GM12878 (cell line): ENCODE measurements around the gene CTNNA2. TPM values are rescaled to one million over a fixed set of nuclear protein-coding genes. Genes with fewer than 3 reads are reported as not detected.

Experiments
- BRCA1 ChIP-seq: IDR thresholded peaks from 2 replicates; pipeline ENCODE4 v1.6.1; 2011; ENCODE audit warnings: low read depth, low read length, improper control_type of control experiment
- CBFB ChIP-seq: IDR thresholded peaks from 2 replicates; pipeline ENCODE4 v1.6.1; 2016; ENCODE audit warnings: antibody characterized with exemption, low read depth
- CEBPB ChIP-seq, 2 experiments: fragments of 150-350 bp in 1 of 2; IDR thresholded peaks; 2 replicates each; pipeline ENCODE4 v1.6.1; 2012 to 2014; ENCODE audit warnings: low read depth in 2 of 2, low read length in 2 of 2, borderline replicate concordance in 1 of 2, inconsistent platforms in 1 of 2
- EED ChIP-seq: sonication (generic); IDR thresholded peaks from 2 replicates; pipeline ENCODE4 v1.6.1; 2016; ENCODE audit warnings: antibody characterized with exemption, low read depth
- EP300 ChIP-seq, 2 experiments: fragments of 150-350 bp in 1 of 2; IDR thresholded peaks; 2 replicates each; pipeline ENCODE4 v1.6.1; 2011 to 2012; ENCODE audit warnings: low read depth in 2 of 2, low read length in 2 of 2, borderline replicate concordance in 1 of 2, improper control_type of control experiment in 1 of 2, inconsistent platforms in 1 of 2; ENCODE audit not compliant: control insufficient read depth in 1 of 2
- ESRRA ChIP-seq: IDR thresholded peaks from 2 replicates; pipeline ENCODE4 v1.6.1; 2012; ENCODE audit warnings: mild to moderate bottlenecking, low read length, improper control_type of control experiment
- POLR2AphosphoS2 ChIP-seq: IDR thresholded peaks from 2 replicates; pipeline ENCODE4 v1.6.1; 2011; ENCODE audit warnings: low read depth, mild to moderate bottlenecking, low read length, improper control_type of control experiment, moderate library complexity
- RB1 ChIP-seq: fragments of 450-650 bp; formaldehyde crosslinking; IDR thresholded peaks from 2 replicates; pipeline ENCODE4 v1.6.1; 2017; ENCODE audit warnings: mild to moderate bottlenecking, borderline replicate concordance
- RCOR1 ChIP-seq: conservative IDR thresholded peaks from 2 replicates; pipeline ENCODE4 v1.6.1; 2012; ENCODE audit warnings: low read depth, low read length, improper control_type of control experiment
- SMARCA5 ChIP-seq: fragments of 450-650 bp; IDR thresholded peaks from 2 replicates; pipeline ENCODE4 v1.6.1; 2017; ENCODE audit warnings: mild to moderate bottlenecking
- SP1 ChIP-seq: IDR thresholded peaks from one replicate; pipeline ENCODE4 v1.6.1; 2011; ENCODE audit warnings: low read depth, low read length
- TAF1 ChIP-seq: IDR thresholded peaks from 2 replicates; pipeline ENCODE4 v1.6.1; 2011; ENCODE audit warnings: mild to moderate bottlenecking, low read depth, low read length, borderline replicate concordance
- TCF3 ChIP-seq: IDR thresholded peaks from 2 replicates; pipeline ENCODE4 v1.6.1; 2012; ENCODE audit warnings: low read depth, mild to moderate bottlenecking, low read length, borderline replicate concordance; ENCODE audit not compliant: insufficient read depth
- ZNF217 ChIP-seq: fragments of 450-650 bp; IDR thresholded peaks from 2 replicates; pipeline ENCODE4 v1.6.1; 2017; ENCODE audit warnings: antibody characterized with exemption, mild to moderate bottlenecking
- polyA plus RNA-seq, 11 experiments: library from polyadenylated mRNA; depleted of rRNA in 4 of 11; unstranded in 6 of 11; stranded (reverse) in 5 of 11; fragments of >200 nt; fragmentation: Nextera tagmentation in 4 of 11; fragmentation: Illumina TruSeq in 1 of 11; extraction: Ambion mirVana in 4 of 11; extraction: Trizol in 1 of 11; gene quantifications; 1 replicate in 1 of 11; 2 replicates in 10 of 11; pipeline versions ENCODE4 v1.2.1 to v1.2.3, GENCODE V29; 2011 to 2016; ENCODE audit warnings: inconsistent platforms in 2 of 11, missing spikeins in 2 of 11, low read depth in 1 of 11
- total RNA-seq, 4 experiments: library from RNA; depleted of rRNA in 3 of 4; stranded (reverse); fragments of >200 nt in 3 of 4; fragmentation: Illumina TruSeq in 1 of 4; extraction: Trizol in 1 of 4; gene quantifications; 2 replicates each; pipeline versions ENCODE4 v1.2.1 to v1.2.3, GENCODE V29; 2013 to 2021
- TF ChIP-seq, protein P1 (sequence below): fragments of 450-650 bp; formaldehyde crosslinking; IDR thresholded peaks from 2 replicates; pipeline ENCODE4 v1.4.0; 2022; ENCODE audit warnings: mild to moderate bottlenecking, moderate library complexity
- TF ChIP-seq, protein P2 (sequence below): fragments of 450-650 bp; IDR thresholded peaks from 2 replicates; pipeline ENCODE4 v1.6.1; 2016; ENCODE audit warnings: mild to moderate bottlenecking
- TF ChIP-seq, protein P3 (sequence below): fragments of 450-650 bp; IDR thresholded peaks from 2 replicates; pipeline ENCODE4 v1.6.1; 2017; ENCODE audit warnings: low read depth, mild to moderate bottlenecking, moderate library complexity
- TF ChIP-seq, protein P4 (sequence below): fragments of 450-650 bp; IDR thresholded peaks from 2 replicates; pipeline ENCODE4 v1.6.1; 2018; ENCODE audit warnings: borderline replicate concordance, mild to moderate bottlenecking; ENCODE audit not compliant: partially characterized antibody
- TF ChIP-seq, protein P5 (sequence below): fragments of 450-650 bp; IDR thresholded peaks from 2 replicates; pipeline ENCODE4 v1.6.1; 2017; ENCODE audit warnings: antibody characterized with exemption, mild to moderate bottlenecking, moderate library complexity

CTNNA2 gene
- total and polyA plus RNA-seq, 10 of the 15 experiments (the other 5 are each of a cell fraction or from before 2014, with no cell fraction given), result 2.4 to 36.2 (median 6.6) TPM

DNA sequence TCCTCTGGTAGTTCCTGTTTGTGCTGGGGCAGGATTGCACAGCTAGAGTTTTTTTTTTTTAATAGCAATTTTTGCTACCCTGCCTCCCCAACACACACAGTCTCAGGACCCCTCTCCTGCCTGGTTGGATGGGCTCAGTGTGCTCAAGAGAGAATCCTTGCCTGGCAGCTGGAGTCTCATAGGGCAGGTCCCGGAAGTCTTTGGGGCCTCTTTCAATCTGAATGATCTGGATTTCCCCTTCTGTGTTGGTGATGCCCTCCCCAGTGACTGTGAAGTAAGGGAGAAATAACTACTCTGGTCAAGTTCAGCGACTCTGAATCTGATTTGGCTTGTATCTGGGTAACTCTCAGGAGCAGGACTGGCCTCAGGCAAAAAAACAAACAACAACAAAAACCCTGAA is 1012.3 kb downstream of the CTNNA2 start (continued):
- TF ChIP-seq, protein P1, sequence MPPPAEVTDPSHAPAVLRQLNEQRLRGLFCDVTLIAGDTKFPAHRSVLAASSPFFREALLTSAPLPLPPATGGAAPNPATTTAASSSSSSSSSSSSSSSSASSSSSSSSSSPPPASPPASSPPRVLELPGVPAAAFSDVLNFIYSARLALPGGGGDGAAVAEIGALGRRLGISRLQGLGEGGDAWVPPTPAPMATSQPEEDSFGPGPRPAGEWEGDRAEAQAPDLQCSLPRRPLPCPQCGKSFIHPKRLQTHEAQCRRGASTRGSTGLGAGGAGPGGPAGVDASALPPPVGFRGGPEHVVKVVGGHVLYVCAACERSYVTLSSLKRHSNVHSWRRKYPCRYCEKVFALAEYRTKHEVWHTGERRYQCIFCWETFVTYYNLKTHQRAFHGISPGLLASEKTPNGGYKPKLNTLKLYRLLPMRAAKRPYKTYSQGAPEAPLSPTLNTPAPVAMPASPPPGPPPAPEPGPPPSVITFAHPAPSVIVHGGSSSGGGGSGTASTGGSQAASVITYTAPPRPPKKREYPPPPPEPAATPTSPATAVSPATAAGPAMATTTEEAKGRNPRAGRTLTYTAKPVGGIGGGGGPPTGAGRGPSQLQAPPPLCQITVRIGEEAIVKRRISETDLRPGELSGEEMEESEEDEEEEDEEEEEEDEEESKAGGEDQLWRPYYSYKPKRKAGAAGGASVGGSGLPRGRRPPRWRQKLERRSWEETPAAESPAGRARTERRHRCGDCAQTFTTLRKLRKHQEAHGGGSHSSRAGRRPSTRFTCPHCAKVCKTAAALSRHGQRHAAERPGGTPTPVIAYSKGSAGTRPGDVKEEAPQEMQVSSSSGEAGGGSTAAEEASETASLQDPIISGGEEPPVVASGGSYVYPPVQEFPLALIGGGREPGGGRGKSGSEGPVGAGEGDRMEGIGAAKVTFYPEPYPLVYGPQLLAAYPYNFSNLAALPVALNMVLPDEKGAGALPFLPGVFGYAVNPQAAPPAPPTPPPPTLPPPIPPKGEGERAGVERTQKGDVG (CRISPR knock-in tag), result no peak
- TF ChIP-seq BRCA1, result no peak
- TF ChIP-seq SP1, result peak; percentile 46
- TF ChIP-seq ZNF217, result no peak
- no peak for TF ChIP-seq CBFB
- TF ChIP-seq, protein P2, sequence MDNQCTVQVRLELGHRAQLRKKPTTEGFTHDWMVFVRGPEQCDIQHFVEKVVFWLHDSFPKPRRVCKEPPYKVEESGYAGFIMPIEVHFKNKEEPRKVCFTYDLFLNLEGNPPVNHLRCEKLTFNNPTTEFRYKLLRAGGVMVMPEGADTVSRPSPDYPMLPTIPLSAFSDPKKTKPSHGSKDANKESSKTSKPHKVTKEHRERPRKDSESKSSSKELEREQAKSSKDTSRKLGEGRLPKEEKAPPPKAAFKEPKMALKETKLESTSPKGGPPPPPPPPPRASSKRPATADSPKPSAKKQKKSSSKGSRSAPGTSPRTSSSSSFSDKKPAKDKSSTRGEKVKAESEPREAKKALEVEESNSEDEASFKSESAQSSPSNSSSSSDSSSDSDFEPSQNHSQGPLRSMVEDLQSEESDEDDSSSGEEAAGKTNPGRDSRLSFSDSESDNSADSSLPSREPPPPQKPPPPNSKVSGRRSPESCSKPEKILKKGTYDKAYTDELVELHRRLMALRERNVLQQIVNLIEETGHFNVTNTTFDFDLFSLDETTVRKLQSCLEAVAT, result no peak
- TF ChIP-seq EP300 (IDR thresholded peaks at IDR 0.05; ENCODE audit: borderline replicate concordance in 1 of 2, control insufficient read depth in 1 of 2, low read depth in 2 of 2, low read length in 2 of 2), result peak; percentile 57 to 76; a peak in 3 of 4 replicates
- no peak for TF ChIP-seq TAF1
- no peak for TF ChIP-seq ESRRA
- peak; percentile 43 for TF ChIP-seq EED
- peak; percentile 42; the same call in 1 of the 2 replicates for TF ChIP-seq TCF3
- TF ChIP-seq, protein P3, sequence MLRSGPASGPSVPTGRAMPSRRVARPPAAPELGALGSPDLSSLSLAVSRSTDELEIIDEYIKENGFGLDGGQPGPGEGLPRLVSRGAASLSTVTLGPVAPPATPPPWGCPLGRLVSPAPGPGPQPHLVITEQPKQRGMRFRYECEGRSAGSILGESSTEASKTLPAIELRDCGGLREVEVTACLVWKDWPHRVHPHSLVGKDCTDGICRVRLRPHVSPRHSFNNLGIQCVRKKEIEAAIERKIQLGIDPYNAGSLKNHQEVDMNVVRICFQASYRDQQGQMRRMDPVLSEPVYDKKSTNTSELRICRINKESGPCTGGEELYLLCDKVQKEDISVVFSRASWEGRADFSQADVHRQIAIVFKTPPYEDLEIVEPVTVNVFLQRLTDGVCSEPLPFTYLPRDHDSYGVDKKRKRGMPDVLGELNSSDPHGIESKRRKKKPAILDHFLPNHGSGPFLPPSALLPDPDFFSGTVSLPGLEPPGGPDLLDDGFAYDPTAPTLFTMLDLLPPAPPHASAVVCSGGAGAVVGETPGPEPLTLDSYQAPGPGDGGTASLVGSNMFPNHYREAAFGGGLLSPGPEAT, result peak; percentile 87
- TF ChIP-seq, protein P4, sequence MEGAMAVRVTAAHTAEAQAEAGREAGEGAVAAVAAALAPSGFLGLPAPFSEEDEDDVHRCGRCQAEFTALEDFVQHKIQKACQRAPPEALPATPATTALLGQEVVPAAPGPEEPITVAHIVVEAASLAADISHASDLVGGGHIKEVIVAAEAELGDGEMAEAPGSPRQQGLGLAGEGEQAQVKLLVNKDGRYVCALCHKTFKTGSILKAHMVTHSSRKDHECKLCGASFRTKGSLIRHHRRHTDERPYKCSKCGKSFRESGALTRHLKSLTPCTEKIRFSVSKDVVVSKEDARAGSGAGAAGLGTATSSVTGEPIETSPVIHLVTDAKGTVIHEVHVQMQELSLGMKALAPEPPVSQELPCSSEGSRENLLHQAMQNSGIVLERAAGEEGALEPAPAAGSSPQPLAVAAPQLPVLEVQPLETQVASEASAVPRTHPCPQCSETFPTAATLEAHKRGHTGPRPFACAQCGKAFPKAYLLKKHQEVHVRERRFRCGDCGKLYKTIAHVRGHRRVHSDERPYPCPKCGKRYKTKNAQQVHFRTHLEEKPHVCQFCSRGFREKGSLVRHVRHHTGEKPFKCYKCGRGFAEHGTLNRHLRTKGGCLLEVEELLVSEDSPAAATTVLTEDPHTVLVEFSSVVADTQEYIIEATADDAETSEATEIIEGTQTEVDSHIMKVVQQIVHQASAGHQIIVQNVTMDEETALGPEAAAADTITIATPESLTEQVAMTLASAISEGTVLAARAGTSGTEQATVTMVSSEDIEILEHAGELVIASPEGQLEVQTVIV, result no peak
- TF ChIP-seq SMARCA5, result no peak
- TF ChIP-seq RCOR1, result no peak
- TF ChIP-seq POLR2AphosphoS2, result no peak
- no peak for TF ChIP-seq CEBPB (IDR thresholded peaks at IDR 0.05; ENCODE audit: borderline replicate concordance in 1 of 2, low read depth in 2 of 2, low read length in 2 of 2)
- no peak for TF ChIP-seq RB1
- TF ChIP-seq, protein P5, sequence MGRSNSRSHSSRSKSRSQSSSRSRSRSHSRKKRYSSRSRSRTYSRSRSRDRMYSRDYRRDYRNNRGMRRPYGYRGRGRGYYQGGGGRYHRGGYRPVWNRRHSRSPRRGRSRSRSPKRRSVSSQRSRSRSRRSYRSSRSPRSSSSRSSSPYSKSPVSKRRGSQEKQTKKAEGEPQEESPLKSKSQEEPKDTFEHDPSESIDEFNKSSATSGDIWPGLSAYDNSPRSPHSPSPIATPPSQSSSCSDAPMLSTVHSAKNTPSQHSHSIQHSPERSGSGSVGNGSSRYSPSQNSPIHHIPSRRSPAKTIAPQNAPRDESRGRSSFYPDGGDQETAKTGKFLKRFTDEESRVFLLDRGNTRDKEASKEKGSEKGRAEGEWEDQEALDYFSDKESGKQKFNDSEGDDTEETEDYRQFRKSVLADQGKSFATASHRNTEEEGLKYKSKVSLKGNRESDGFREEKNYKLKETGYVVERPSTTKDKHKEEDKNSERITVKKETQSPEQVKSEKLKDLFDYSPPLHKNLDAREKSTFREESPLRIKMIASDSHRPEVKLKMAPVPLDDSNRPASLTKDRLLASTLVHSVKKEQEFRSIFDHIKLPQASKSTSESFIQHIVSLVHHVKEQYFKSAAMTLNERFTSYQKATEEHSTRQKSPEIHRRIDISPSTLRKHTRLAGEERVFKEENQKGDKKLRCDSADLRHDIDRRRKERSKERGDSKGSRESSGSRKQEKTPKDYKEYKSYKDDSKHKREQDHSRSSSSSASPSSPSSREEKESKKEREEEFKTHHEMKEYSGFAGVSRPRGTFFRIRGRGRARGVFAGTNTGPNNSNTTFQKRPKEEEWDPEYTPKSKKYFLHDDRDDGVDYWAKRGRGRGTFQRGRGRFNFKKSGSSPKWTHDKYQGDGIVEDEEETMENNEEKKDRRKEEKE, result no peak
